WI38 (cell line): ENCODE data around the gene XPO5.

Source experiments
- H3K4me3 ChIP-seq: 2 replicates; pipeline ENCODE4 v1.5.1; 2011; ENCODE audit warnings: low read depth, mild to moderate bottlenecking, control low read depth, low read length
- TF ChIP-seq, protein P1 (sequence below): IDR thresholded peaks from 2 replicates; pipeline ENCODE4 v1.5.1; 2012; ENCODE audit warnings: low read depth, mild to moderate bottlenecking, control low read depth, low read length

Gene XPO5

GRCh38 chr6:43523284-43523683, 52.6 kb downstream of the XPO5 start:
- TF ChIP-seq, protein P1, sequence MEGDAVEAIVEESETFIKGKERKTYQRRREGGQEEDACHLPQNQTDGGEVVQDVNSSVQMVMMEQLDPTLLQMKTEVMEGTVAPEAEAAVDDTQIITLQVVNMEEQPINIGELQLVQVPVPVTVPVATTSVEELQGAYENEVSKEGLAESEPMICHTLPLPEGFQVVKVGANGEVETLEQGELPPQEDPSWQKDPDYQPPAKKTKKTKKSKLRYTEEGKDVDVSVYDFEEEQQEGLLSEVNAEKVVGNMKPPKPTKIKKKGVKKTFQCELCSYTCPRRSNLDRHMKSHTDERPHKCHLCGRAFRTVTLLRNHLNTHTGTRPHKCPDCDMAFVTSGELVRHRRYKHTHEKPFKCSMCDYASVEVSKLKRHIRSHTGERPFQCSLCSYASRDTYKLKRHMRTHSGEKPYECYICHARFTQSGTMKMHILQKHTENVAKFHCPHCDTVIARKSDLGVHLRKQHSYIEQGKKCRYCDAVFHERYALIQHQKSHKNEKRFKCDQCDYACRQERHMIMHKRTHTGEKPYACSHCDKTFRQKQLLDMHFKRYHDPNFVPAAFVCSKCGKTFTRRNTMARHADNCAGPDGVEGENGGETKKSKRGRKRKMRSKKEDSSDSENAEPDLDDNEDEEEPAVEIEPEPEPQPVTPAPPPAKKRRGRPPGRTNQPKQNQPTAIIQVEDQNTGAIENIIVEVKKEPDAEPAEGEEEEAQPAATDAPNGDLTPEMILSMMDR, result no peak

DNA sequence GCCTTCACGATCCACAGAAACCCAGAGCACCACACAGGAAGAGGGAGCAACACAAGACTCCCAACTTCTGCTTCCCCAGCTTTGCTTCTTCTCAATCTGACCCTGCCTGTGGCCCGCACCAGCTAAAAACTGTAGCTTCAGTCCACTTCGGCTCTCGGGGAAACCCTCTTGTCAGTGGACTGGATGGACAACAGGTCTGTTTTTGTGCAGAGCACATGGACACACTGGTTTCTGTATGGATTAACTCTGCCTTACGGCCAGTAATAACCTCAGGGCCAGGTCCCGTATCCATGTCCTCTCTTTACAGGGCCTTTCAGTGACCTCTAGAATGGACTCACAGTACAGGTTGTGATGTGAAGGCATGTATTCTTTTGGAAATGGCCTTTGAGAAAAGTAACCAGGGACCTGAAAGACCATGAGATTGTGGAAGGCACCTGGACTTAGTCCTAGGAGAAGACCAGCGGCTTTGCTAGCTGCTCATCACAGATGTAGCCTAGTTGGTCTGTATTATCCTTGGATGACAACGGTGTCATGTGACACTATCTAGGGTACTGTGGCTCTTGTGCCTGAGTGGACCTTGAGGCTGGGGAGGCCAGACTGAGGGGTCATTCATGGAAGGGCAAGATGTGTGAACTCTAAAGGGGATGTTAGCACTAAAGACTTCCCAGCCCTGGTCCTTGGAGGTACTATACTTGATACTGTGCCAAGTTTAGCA, 53.1 kb downstream of the XPO5 start:
- H3K4me3 ChIP-seq, result no peak overlapping the region
- TF ChIP-seq, protein P1, result no peak

More at GRCh38 chr6:43523284-43523683, 52.6 kb downstream of the XPO5 start:
- no peak overlapping the region for H3K4me3 ChIP-seq

DNA sequence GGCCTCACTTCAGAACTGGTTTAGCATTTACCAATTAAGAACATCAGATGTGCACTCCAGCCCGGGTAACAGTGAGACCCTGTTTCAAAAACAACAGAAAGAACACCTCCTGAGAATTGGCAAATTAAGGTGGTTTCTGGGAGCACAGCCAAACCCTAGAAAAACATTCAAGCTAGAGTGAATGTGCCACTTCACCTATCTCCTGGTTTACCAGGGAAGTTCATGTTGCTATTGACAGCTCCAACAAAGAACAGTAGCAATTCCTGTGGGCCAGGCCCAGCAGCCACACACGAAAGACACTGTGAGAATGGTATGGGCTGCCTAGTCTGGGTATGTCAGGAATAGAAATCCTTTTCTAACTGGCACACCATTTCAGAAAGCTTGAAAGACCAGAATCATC, 54.0 kb downstream of the XPO5 start:
- no peak overlapping the region for H3K4me3 ChIP-seq
- TF ChIP-seq, protein P1, result no peak

GRCh38 chr6:43520097-43520496, 55.7 kb downstream of the XPO5 start:
- no peak overlapping the region for H3K4me3 ChIP-seq
- TF ChIP-seq, protein P1, result no peak

- TF ChIP-seq, protein P1, result no peak
- H3K4me3 ChIP-seq, result peak overlapping the region; percentile 99
Observed at GRCh38 chr6:43517505-43518357, 58.1 kb downstream of the XPO5 start.

DNA sequence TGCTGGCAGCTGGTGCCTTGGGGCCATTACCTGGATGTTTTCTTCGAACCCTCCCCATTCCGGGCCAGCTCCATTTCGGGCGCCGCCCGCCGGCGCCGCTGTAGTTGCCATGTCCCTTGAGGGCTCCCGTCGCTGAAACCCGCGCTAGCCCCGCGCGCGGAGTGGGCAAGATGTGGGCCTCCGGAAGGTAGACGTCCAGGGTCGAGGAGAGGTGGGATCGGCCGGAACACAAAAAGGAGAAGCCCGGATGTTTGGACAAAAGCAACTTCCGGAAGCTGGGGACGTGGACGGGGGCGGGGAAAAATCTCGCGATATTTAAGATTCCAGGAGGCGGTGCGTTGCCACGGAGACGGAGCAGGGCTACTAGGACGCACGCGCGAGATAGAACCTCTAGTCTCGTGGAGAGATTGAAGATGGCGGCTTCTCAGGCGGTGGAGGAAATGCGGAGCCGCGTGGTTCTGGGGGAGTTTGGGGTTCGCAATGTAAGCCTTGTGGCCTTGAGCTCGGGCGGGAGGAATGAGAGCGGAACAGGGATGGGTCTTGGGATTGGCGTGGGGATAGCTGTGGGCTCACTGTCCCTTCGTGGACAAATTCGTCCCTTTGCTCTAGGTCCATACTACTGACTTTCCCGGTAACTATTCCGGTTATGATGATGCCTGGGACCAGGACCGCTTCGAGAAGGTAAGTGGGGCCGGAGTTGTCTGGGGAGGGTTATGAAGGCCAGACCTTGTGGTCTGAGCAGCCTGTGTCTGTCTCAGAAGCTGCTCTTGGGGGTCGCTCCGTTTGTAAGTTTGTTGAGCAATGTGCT, 58.9 kb downstream of the XPO5 start, which contains the start of the genes POLR1C and YIPF3:
TSS of gene POLR1C (plus strand) at position 393 of the 808 bp plus-strand sequence. CDS start at position 414, 21 bp downstream.
TSS of gene YIPF3 (minus strand) at position 230 of the 808 bp plus-strand sequence. CDS start at position 111, 119 bp downstream.
- peak within 1 kb of the TSS; percentile 99 for H3K4me3 ChIP-seq
- TF ChIP-seq, protein P1, result no peak
